Coronary artery (tissue), 2 donors: ENCODE measurements around the gene PLXNA4.

Source experiments
- DNase-seq: peaks from one replicate; pipeline ENCODE4 v3.0.0-alpha.2; 2017; ENCODE audit warnings: low spot score
- H3K27ac ChIP-seq, 2 donors: fragments of 200-600 bp; sonication (generic); one replicate each; pipeline ENCODE4 v1.5.1; 2016 to 2019
- H3K4me3 ChIP-seq: fragments of 200-600 bp; sonication (generic); 2 replicates; pipeline ENCODE4 v1.5.1; 2016; ENCODE audit warnings: mild to moderate bottlenecking, moderate library complexity
- TF ChIP-seq, protein P1 (sequence below): fragments of 200-600 bp; sonication (generic); IDR thresholded peaks from one replicate; pipeline ENCODE4 v1.5.1; 2019; ENCODE audit warnings: antibody characterized with exemption

Gene PLXNA4

DNA sequence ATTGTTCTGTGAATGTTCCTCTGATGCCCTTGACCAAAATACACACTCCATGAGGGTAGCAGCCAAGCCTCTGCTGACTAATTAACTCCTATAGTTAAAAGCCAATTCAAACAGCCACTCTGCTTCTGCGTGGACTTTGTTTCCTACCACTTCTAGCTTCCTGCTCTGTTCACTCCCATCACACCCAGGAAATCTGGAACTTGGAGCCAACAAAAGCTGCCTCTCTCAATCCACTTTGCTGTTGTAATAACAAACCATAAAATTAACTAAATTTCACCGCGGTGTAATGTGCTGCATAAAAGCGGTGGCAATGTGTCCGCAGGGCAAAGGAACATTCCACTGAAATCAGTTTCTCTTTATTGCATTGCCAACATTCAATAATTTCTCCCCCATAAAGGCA is 239.5 kb downstream of the PLXNA4 start:
- TF ChIP-seq, protein P1, sequence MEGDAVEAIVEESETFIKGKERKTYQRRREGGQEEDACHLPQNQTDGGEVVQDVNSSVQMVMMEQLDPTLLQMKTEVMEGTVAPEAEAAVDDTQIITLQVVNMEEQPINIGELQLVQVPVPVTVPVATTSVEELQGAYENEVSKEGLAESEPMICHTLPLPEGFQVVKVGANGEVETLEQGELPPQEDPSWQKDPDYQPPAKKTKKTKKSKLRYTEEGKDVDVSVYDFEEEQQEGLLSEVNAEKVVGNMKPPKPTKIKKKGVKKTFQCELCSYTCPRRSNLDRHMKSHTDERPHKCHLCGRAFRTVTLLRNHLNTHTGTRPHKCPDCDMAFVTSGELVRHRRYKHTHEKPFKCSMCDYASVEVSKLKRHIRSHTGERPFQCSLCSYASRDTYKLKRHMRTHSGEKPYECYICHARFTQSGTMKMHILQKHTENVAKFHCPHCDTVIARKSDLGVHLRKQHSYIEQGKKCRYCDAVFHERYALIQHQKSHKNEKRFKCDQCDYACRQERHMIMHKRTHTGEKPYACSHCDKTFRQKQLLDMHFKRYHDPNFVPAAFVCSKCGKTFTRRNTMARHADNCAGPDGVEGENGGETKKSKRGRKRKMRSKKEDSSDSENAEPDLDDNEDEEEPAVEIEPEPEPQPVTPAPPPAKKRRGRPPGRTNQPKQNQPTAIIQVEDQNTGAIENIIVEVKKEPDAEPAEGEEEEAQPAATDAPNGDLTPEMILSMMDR: no peak
- Histone ChIP-seq H3K4me3 (no peak overlapping the region), H3K27ac (no peak overlapping the region)
- no peak for DNase-seq

DNA sequence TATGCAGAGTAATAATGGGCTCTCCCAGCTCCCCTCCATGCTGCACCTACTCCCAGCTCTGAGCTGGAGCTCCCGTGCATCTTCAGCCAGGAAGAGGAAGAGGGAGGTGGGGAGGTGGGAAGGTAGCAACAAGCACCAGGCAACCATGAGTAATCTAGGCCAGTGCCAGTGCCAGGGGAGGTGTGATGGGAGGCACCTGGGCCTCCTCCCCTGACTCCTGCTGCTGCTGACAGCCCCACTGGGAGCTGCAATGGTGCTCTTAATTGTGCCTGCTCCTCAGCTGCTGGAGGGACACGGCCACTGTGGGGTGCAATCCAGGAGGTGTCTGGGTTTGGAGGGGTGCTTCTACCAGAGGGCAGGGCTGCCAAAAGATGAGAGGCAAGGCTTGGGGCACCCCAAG is 243.0 kb downstream of the PLXNA4 start:
- Histone ChIP-seq H3K4me3 (no peak overlapping the region), H3K27ac (no peak overlapping the region)
- no peak for DNase-seq
- TF ChIP-seq, protein P1: no peak

DNA sequence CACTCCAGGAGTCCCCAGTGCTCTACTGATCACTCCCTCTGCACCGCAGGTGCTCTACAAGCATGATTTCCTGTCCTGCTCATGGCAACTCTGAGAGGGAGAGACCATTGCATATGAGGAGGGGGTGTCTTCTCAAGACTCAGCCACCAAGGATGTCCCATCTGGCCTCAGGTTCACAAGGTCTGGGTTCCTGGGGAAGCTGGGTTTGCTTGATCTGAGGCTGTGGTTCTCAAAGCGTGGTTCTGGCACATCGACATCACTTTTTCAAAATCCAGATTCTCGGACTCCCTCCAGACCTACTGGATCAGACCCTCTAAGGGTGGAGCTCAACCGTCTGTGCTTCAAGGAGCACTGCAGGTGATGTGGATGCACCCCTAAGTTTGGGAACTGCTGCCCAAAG is 247.5 kb downstream of the PLXNA4 start:
- Histone ChIP-seq H3K27ac (no peak overlapping the region), H3K4me3 (no peak overlapping the region)
- TF ChIP-seq, protein P1: no peak
- no peak for DNase-seq

DNA sequence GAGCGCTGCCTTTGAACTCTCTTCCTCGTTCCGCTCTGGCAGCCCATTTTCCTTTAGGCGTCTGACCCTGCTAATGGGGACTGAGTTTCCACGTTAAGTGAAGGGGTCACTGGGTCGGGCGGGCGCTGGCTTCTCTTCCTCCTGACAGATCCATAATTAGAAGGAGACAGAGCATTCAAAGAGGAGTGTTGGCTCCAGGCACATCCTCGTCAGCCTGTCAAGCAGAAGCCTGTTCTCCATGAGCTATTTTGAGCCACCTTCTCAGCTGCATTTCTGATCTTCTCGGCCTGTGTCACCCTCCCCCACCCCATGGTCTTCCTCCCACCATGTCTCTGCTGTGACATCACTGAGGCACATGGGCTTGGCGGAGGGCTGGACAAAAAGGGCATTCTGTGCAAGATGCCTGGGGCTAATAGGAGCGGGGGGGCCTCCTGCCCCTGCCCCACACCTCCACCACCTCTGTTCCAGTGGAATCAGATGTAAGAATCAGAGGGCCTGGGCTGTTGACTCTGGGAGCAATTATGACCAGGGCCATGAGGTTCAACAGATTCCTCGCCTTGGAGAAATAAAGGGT is 248.1 kb downstream of the PLXNA4 start:
- DNase-seq: no peak
- TF ChIP-seq, protein P1: no peak

DNA sequence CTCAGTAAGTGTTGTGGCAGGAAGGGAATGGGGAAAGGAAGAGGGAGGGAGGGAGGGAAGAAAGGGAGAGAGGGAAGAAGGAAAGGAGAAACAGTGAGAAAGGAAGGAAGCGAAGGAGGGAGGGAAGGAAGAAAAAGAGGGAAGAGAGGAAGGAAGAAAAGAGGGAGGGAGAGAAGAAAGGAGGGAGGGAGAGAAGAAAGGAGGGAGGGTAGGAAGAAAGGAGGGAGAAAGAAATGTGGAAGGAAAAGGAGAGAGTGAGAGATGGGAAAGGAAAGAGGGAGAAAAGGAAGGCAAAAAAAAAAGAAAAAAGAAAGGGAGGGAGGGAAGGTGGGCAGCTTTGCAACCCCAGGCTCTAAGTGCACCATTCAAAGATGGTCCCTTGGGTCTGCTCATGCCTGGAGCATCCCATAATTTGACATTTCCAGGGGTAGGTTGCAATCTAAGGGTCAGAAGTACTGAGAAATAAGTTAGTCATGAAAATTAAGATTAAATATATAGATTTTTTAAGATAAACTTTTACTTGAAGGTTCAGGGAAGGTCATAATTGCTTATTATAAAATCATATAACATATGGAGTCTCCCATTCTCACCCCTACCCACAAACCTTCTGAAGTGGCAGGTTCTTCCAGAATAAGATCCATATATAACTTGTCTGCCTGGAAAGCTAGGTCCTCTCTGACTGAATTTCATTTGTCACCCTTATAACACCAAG is 249.2 kb downstream of the PLXNA4 start:
- H3K27ac ChIP-seq: no peak overlapping the region
- H3K4me3 ChIP-seq: no peak overlapping the region
- no peak for DNase-seq
- TF ChIP-seq, protein P1: no peak

More for the DNA sequence above, 248.1 kb downstream of the PLXNA4 start:
- Histone ChIP-seq H3K4me3 (no peak overlapping the region), H3K27ac (no peak overlapping the region)

DNA sequence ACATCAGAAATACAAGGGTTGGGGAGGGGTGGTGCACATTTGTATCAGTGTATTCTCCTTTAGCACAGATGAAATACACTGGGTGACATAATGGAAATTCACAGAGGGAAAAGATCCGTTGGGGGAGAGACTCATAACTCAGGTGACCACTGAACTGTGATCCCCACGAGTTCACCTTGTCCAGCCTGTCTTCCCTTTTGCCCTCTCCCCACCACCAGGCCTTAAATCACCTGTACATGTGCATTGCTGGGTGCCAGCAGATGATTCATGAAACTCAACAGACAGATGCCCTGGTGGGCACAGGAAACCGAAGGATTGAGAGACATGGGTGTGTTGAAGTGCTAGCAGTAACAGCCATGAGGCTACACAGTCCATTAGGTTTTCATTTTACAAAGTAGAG is 253.3 kb downstream of the PLXNA4 start:
- H3K27ac ChIP-seq: no peak overlapping the region
- TF ChIP-seq, protein P1: no peak
- no peak for DNase-seq
- H3K4me3 ChIP-seq: no peak overlapping the region

DNA sequence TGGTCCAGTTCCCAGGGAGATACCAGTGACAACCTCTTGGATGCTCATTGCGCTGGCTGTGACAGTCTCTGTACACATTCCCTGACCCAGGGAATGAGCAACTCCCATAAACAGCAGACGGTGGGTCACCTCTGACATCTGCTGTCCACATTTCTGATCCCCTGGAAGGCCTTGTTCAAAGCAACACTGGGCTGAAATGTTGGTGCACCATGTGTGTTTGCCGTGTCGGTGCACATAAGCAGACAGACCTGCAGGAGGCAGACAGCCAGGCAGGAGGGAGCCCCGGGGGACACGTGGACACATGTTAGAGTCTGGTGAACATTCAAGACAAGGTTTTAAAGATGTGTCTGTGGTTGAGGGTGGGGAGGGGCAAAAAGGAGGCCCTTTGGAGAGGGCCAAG is 254.9 kb downstream of the PLXNA4 start:
- no peak overlapping the region for H3K27ac ChIP-seq
- TF ChIP-seq, protein P1: no peak
- H3K4me3 ChIP-seq: no peak overlapping the region
- DNase-seq: no peak
